Heart left ventricle (tissue), 16 donors: ENCODE results near the gene ZNF740. TPM values are rescaled to one million over a fixed set of nuclear protein-coding genes. Genes with fewer than 3 reads are reported as not detected.
"Not testable (repeated sequence)": the region's sequence is repeated elsewhere in the genome, so short reads cannot be mapped to it uniquely, and the experiment has no call there.

Experiments
- ATAC-seq, 4 donors: fragments of 200-7000 bp; cut with Tn5 transposase; one replicate each; pipeline ENCODE4 v1.9.1; 2020 to 2022; ENCODE audit warnings: moderate library complexity in 4 of 4, mild to moderate bottlenecking in 3 of 4, moderate number of reproducible peaks in 1 of 4
- DNase-seq, 5 donors: peaks; one replicate each; pipeline ENCODE4 v3.0.0-alpha.2; 2020
- H3K27ac ChIP-seq, 12 donors: fragments of 200-600 bp; sonication (generic) in 4 of 12; one replicate each; pipeline versions ENCODE4 v1.5.0 to v1.8.0; 2016 to 2022; ENCODE audit warnings: mild to moderate bottlenecking in 2 of 12
- H3K27me3 ChIP-seq, 9 donors: fragments of 200-600 bp; sonication (generic) in 2 of 9; one replicate each; pipeline versions ENCODE4 v1.5.1 to v1.8.0; 2016 to 2022; ENCODE audit warnings: mild to moderate bottlenecking in 3 of 9
- H3K36me3 ChIP-seq, 9 donors: fragments of 200-600 bp; sonication (generic) in 2 of 9; one replicate each; pipeline versions ENCODE4 v1.5.0 to v1.8.0; 2018 to 2022; ENCODE audit warnings: mild to moderate bottlenecking in 2 of 9
- H3K4me1 ChIP-seq, 12 donors: fragments of 200-600 bp; sonication (generic) in 4 of 12; one replicate each; pipeline versions ENCODE4 v1.5.0 to v1.8.0; 2016 to 2022; ENCODE audit warnings: mild to moderate bottlenecking in 3 of 12
- H3K4me3 ChIP-seq, 12 donors: fragments of 200-600 bp; sonication (generic) in 4 of 12; one replicate each; pipeline versions ENCODE4 v1.5.0 to v1.8.0; 2017 to 2022; ENCODE audit warnings: mild to moderate bottlenecking in 9 of 12, moderate library complexity in 4 of 12
- H3K9me3 ChIP-seq, 12 donors: fragments of 200-600 bp; sonication (generic) in 4 of 12; one replicate each; pipeline versions ENCODE4 v1.5.0 to v1.8.0; 2016 to 2022; ENCODE audit warnings: mild to moderate bottlenecking in 1 of 12
- CTCF ChIP-seq, 12 donors: fragments of 200-600 bp; sonication (generic) in 4 of 12; IDR thresholded peaks; one replicate each; pipeline versions ENCODE4 v1.5.0 to v1.8.0; 2018 to 2022; ENCODE audit warnings: antibody characterized with exemption in 12 of 12, mild to moderate bottlenecking in 5 of 12
- POLR2A ChIP-seq, 2 donors: fragments of 450-650 bp; IDR thresholded peaks; one replicate each; pipeline ENCODE4 v1.6.1; 2017; ENCODE audit warnings: antibody characterized with exemption in 2 of 2, mild to moderate bottlenecking in 2 of 2, moderate library complexity in 2 of 2
- WGBS, 4 donors: extraction: QIAGEN DNeasy Blood & Tissue Kit in 2 of 4; methylation state at CpG; one replicate each; pipeline versions ENCODE4 v1.1.5 to v1.1.7; 2013 to 2018; 5-methylcytosine and 5-hydroxymethylcytosine counted together
- intact Hi-C, 10 donors: fragments of 100-400 bp; cut with DNase I; formaldehyde crosslinking; loops; one replicate each; pipeline versions ENCODE4 v1.11.1 to v1.14.2; 2022
- polyA plus RNA-seq, 2 donors: library from polyadenylated mRNA; stranded (reverse); fragments of 200-250 nt; gene quantifications; one replicate each; pipeline ENCODE4 v1.2.3, GENCODE V29; 2013
- total RNA-seq, 9 donors: library from RNA; depleted of rRNA in 2 of 9; stranded (reverse); fragments of >200 nt in 2 of 9; fragmentation: NEBNext Ultra II Directional in 3 of 9; extraction: Animal tissue kit (Norgen Biotek cat#: 25700) in 3 of 9; gene quantifications; one replicate each; pipeline versions ENCODE4 v1.1.0 to v1.2.4, GENCODE V29; 2016 to 2023
- donor health status: ischemic (EF 13 %, LVEDD 7.1; RV severe dilation, severe dysfunction).
- donor health status: healthy with polysubstance abuse.
- donor health status: DM: no; HTN: yes; CAD: no.
- donor health status: DM: no; HTN: no; CAD: no.
- donor health status: ischemic (EF 25% LVEDD 6.9; RV normal size, moderate dysfunction).
- donor health status: ischemic (EF 25% LVEDD 5.7; RV mildly dilated, moderate dysfunction).
- donor health status: healthy.
- donor health status: DM: yes; HTN: yes; CAD: no.
- donor health status: ischemic (EF 35%, LVEDD 5.7; RV mildly dilated, moderate dysfunction).
- donor health status: nonischemic (EF 11% LVEDD 7.7; RV severe dilation, severe dysfunction).
- donor health status: DM: yes; HTN: yes; CAD: no.
- donor health status: PGD.
- donor health status: ischemic (EF 29% LVEDD 5.4; RV normal size, mild dysfunction).
- donor health status: nonischemic (EF 23%, LVEDD 6.1; RV moderate dilation, normal function).

Gene ZNF740
- total and polyA plus RNA-seq, 11 donors = 4.8 to 27.4 (median 17.6) TPM

GRCh38 chr12:53160673-53161072 lies 19.8 kb upstream of the ZNF740 start:
- 71 to 87% (median 85%) methylated on average over 2 of the region's 2 CpGs for WGBS, 4 donors

GRCh38 chr12:53161119-53161911 lies 19.2 kb upstream of the ZNF740 start:
- H3K27ac ChIP-seq = no peak overlapping the region
- ATAC-seq (no peak), DNase-seq (no peak)
- no peaks in the 10 kb centered on the region for H3K27me3 ChIP-seq
- intact Hi-C loops = loop anchor here in 5 of 10 donors (2.0 to 5.0 kb wide), 2 partner anchors 35 to 36 kb away; no protein-coding TSS in a partner anchor
- TF ChIP-seq POLR2A (IDR thresholded peaks at IDR 0.05) (no peak), CTCF (IDR thresholded peaks at IDR 0.05) (no peak)
- WGBS, 4 donors = 82 to 94% (median 93%) methylated on average over 3 to 8 of the region's 8 CpGs
- H3K36me3 ChIP-seq = peaks cover 0 to 25% (median 4%) of the 10 kb centered on the region in 9 donors
- H3K9me3 ChIP-seq = no peaks in the 10 kb centered on the region
- H3K4me3 ChIP-seq = no peak overlapping the region
- H3K4me1 ChIP-seq = peaks cover 0 to 8% (median 0%) of the 10 kb centered on the region in 12 donors

More at GRCh38 chr12:53160673-53161072, 19.8 kb upstream of the ZNF740 start:
- DNase-seq (no peak), ATAC-seq (no peak)
- H3K36me3 ChIP-seq = peaks cover 0 to 25% (median 4%) of the 10 kb centered on the region in 9 donors
- H3K27me3 ChIP-seq = no peaks in the 10 kb centered on the region
- H3K4me1 ChIP-seq = peaks cover 0 to 8% (median 1%) of the 10 kb centered on the region in 12 donors
- no peak overlapping the region for H3K27ac ChIP-seq
- TF ChIP-seq CTCF (IDR thresholded peaks at IDR 0.05) (no peak), POLR2A (IDR thresholded peaks at IDR 0.05) (no peak)
- no peak overlapping the region for H3K4me3 ChIP-seq
- no peaks in the 10 kb centered on the region for H3K9me3 ChIP-seq
- intact Hi-C loops = loop anchor here in 5 of 10 donors (2.0 to 5.0 kb wide), 2 partner anchors 36 to 37 kb away; no protein-coding TSS in a partner anchor

GRCh38 chr12:53163008-53163407 lies 17.5 kb upstream of the ZNF740 start:
- not testable (repeated sequence) for H3K27ac ChIP-seq, DNase-seq, H3K4me3 ChIP-seq, H3K27me3 ChIP-seq, H3K9me3 ChIP-seq, ATAC-seq, H3K4me1 ChIP-seq
- intact Hi-C loops = loop anchor here in 4 of 10 donors (5.0 kb wide), 1 partner anchor 34 kb away; no protein-coding TSS in a partner anchor
- whole genome bisulfite sequencing, 4 donors = 95 to 100% (median 98%) methylated on average over 2 of the region's 2 CpGs
- peaks cover 0 to 26% (median 9%) of the 10 kb centered on the region in 9 donors for H3K36me3 ChIP-seq

- H3K4me1 ChIP-seq = no peaks in the 10 kb centered on the region
- ATAC-seq (no peak), DNase-seq (no peak)
- H3K27me3 ChIP-seq = no peaks in the 10 kb centered on the region
- intact Hi-C loops = no loop called here
- no peak overlapping the region for H3K4me3 ChIP-seq
- H3K36me3 ChIP-seq = peaks cover 0 to 32% (median 22%) of the 10 kb centered on the region in 9 donors
- TF ChIP-seq POLR2A (IDR thresholded peaks at IDR 0.05) (no peak), CTCF (IDR thresholded peaks at IDR 0.05) (no peak)
- no peaks in the 10 kb centered on the region for H3K9me3 ChIP-seq
- no peak overlapping the region for H3K27ac ChIP-seq
These were observed 13.7 kb upstream of the ZNF740 start for GRCh38 chr12:53166837-53167236.
